Measurements from ENCODE around the gene HNRNPUL1.

Gene HNRNPUL1

DNA sequence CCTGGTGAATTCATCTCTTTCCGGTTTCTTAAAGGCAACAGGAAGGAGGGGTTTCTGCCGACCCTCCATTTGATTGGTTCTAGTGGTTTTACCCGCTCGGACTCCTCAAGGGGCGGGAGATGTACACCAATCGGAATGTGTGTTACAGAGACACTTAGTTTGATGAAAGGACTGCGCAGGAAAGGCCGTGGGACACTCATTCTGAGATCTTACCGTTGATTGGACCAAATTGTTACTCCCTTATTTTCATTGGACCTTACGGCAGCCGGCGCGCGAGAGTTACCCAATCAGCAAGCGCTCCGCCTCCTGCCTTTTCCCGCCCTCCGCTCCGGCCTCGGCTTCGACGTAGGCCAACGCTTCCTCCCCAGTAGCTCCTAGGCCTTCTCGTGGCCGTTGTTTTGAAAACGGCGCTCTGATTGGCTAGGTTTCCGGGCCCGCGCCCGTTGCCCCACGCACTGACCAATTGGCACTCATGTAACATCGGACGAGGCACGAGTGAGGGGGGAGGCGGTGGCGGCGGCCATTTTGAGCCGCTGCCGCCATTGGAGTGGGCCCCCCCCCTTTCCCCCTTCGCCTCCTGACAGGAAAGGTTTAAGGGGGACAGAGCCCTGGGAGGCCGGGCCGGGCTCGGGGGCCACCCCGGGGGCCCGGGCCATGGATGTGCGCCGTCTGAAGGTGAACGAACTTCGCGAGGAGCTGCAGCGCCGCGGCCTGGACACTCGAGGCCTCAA, at the start of gene HNRNPUL1:
Gene HNRNPUL1, plus strand, starts transcription at position 523 of the 731 bp plus-strand sequence. Its CDS starts 132 bp downstream, at position 655.
- Histone ChIP-seq H3K9ac (ENCODE audit: low read depth, low read length) (peak within 1 kb of the TSS; percentile 89), H3K4me1 (ENCODE audit: insufficient read depth, low read length) (peaks cover 8% of the 10 kb centered on the region), H3K36me3 (ENCODE audit: insufficient read depth, low read length) (peaks cover 31% of the 10 kb centered on the region), H3K9me3 (ENCODE audit: control insufficient read depth, insufficient read depth, low read length) (no peaks in the 10 kb centered on the region; the same call in 1 of the 2 replicates)

DNA sequence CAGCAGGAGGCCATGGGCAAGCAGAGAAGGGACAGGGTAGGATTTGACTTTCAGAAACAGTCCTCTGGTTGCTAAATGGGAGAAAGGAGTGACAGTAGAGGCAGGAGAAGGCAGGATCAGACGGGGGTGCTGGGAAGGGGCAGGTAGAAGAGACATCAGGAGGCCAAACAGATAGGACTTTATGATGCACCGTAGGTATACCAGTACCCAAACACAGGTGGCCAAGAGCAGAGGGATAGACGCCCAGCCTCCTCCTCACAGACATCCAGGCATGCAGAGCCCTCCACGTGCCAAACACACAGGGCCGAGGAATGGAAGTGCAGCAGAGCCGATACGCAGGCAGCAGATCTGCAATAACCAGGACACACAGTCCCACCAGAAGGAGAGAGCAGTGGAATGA, 46.4 kb upstream of the HNRNPUL1 start:
- no peaks in the 10 kb centered on the region for H3K9me3 ChIP-seq (ENCODE audit: control insufficient read depth, insufficient read depth, low read length)
- H3K36me3 ChIP-seq (ENCODE audit: insufficient read depth, low read length): no peaks in the 10 kb centered on the region
- H3K4me1 ChIP-seq (ENCODE audit: insufficient read depth, low read length): peaks cover 17% of the 10 kb centered on the region
- H3K9ac ChIP-seq (ENCODE audit: low read depth, low read length): no peak overlapping the region

DNA sequence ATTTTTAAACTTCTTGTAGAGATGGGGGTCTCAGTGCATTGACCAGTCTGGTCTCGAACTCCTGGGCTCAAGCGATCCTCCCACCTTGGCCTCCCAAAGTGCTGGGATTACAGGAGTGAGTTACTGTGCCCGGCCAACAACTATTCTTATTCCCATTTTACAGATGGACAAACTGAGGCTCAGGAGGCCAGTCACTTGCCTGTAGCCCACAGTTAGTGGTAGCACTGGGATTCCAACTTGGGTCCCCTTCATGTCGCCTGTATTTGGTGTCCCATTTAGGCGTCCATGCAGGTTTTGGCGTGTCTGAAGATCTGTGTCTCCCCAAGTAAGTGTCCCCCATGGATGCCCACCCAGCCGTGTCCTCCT, 45.9 kb upstream of the HNRNPUL1 start:
- Histone ChIP-seq H3K36me3 (ENCODE audit: insufficient read depth, low read length) (no peaks in the 10 kb centered on the region), H3K4me1 (ENCODE audit: insufficient read depth, low read length) (peaks cover 17% of the 10 kb centered on the region), H3K9ac (ENCODE audit: low read depth, low read length) (peak overlapping the region; percentile 87; the same call in 1 of the 2 replicates), H3K9me3 (ENCODE audit: control insufficient read depth, insufficient read depth, low read length) (no peaks in the 10 kb centered on the region)

DNA sequence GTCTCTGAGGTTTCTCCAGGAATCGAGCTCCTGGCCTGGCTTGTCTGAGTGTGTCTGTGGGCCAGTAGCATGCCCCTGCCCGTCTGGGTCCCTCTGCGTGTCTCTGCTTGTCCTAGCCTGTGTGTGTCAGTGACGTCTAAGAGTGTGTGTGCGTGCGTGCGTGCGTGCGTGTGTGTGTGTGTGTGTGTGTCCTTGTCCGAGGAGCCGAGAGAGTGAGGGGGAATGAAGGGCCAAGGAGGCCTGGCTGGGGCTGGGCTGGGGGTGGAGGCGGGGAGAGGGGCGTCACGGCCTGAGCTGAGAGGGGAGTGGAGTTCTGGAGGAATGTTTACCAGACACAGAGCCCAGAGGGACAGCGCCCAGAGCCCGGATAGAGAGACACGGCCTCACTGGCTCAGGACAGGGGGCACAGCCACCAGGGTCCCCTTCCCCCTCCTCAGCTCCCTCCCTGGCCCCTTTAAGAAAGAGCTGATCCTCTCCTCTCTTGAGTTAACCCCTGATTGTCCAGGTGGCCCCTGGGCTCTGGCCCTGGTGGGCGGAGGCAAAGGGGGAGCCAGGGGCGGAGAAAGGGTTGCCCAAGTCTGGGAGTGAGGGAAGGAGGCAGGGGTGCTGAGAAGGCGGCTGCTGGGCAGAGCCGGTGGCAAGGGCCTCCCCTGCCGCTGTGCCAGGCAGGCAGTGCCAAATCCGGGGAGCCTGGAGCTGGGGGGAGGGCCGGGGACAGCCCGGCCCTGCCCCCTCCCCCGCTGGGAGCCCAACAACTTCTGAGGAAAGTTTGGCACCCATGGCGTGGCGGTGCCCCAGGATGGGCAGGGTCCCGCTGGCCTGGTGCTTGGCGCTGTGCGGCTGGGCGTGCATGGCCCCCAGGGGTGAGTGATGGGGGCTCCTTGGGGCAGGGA, 45.3 kb upstream of the HNRNPUL1 start, which contains the start of gene AXL:
Gene AXL, plus strand, starts transcription at position 609 of the 893 bp plus-strand sequence. Its CDS starts 170 bp downstream, at position 779.
- Histone ChIP-seq H3K36me3 (ENCODE audit: insufficient read depth, low read length) (no peaks in the 10 kb centered on the region), H3K4me1 (ENCODE audit: insufficient read depth, low read length) (peaks cover 19% of the 10 kb centered on the region), H3K9me3 (ENCODE audit: control insufficient read depth, insufficient read depth, low read length) (no peaks in the 10 kb centered on the region), H3K9ac (ENCODE audit: low read depth, low read length) (peak within 1 kb of the TSS; percentile 87)

DNA sequence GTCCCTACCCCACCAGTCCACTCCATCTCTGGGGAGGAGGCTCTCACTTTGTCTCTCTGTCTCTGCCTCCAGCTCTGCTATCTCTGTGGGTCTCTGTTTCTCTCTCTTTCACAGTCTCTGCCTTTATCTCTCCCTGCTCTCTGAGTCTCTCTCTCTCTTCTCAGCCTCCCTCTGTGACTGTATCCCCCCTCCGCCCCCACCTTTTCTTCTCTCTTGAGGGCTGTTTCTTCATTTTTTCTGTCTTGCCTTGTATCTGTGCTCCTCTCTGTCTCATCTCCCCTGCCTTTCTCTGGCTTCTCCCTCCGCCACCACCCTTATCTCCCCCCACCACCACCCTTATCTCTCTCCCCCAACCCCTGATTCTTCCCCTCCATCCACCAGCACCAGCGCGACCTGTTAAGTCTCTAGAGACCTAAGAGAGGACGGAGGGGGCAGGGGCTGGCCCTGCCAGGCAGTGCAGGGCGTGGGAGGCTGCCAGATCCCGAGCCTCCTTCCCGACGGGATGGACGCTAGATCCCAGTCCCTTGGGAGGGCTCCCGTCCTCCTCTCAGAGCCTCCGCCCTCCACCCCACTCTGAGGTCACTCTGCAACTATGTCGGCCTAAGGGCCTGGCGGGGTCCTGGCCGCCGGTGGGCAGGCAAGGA, 44.1 kb upstream of the HNRNPUL1 start:
- peaks cover 31% of the 10 kb centered on the region for H3K4me1 ChIP-seq (ENCODE audit: insufficient read depth, low read length)
- peak overlapping the region; percentile 87 for H3K9ac ChIP-seq (ENCODE audit: low read depth, low read length)
- H3K36me3 ChIP-seq (ENCODE audit: insufficient read depth, low read length): no peaks in the 10 kb centered on the region; the same call in 1 of the 2 replicates
- H3K9me3 ChIP-seq (ENCODE audit: control insufficient read depth, insufficient read depth, low read length): no peaks in the 10 kb centered on the region

DNA sequence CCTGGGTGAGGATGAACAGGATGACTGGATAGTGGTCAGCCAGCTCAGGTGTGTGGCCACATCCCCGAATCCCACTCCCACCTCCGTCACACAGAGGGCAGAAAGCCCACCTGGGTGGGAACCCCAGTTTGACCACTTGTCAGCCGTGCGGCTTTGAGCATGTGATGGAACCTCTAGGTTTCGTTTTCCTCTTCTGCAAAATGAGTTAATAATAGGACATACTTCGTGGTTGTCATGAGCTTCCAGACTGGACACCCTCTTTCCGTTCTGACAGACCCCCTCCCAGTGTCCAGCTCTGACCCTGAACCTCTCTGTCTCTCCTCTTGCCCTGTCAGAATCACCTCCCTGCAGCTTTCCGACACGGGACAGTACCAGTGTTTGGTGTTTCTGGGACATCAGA, 43.4 kb upstream of the HNRNPUL1 start:
- Histone ChIP-seq H3K9me3 (ENCODE audit: control insufficient read depth, insufficient read depth, low read length) (no peaks in the 10 kb centered on the region), H3K9ac (ENCODE audit: low read depth, low read length) (peak overlapping the region; percentile 87; the same call in 1 of the 2 replicates), H3K36me3 (ENCODE audit: insufficient read depth, low read length) (no peaks in the 10 kb centered on the region; the same call in 1 of the 2 replicates), H3K4me1 (ENCODE audit: insufficient read depth, low read length) (peaks cover 38% of the 10 kb centered on the region)

DNA sequence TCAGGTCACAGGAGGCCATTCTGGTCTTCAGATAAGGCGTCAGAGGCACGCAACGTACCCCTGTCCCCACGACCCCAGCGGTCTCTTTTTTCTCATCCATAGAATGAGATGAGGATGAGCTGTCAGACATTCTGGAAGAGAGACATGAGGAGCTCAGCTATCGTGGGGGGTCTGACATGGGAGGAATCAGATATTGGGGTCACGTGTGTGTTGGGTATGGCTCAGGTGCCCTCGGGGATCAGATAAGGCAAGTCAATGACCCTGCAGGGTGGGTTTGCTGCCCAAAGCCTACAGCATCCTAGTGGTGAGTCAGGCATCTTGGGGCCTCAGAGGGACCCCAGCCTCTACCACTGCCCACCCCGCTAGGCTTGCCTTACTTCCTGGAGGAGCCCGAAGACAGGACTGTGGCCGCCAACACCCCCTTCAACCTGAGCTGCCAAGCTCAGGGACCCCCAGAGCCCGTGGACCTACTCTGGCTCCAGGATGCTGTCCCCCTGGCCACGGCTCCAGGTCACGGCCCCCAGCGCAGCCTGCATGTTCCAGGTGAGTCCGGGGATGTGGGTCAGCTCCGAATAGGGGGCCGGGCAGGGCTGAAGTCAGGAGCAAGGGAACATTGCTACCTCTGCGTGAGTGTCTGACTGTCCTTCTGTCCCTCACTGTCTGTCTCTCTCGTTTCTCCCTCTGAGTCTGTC, 42.5 kb upstream of the HNRNPUL1 start:
- Histone ChIP-seq H3K4me1 (ENCODE audit: insufficient read depth, low read length) (peaks cover 41% of the 10 kb centered on the region), H3K36me3 (ENCODE audit: insufficient read depth, low read length) (peaks cover 3% of the 10 kb centered on the region; the same call in 1 of the 2 replicates), H3K9me3 (ENCODE audit: control insufficient read depth, insufficient read depth, low read length) (no peaks in the 10 kb centered on the region), H3K9ac (ENCODE audit: low read depth, low read length) (no peak overlapping the region)

DNA sequence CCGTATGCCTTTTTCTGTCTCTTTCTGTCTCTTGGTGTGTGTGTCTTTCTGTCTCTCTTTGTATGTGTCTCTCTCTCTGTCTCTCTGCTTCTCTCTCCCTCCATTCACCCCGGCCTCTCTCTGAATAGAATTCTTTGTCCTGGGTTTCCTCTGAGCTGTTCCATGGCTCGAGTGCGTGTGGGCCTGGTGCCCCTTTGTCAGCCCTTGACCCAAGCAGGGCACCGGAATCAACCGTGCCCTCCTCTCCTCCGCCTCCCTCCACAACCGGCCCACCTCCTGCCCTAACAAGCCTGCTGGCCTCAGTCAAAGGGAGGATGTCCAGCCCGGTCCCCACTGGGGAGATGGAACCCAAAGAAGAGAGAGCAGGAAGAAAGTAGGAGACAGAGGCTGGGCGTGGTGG, 41.9 kb upstream of the HNRNPUL1 start:
- peaks cover 7% of the 10 kb centered on the region; the same call in 1 of the 2 replicates for H3K36me3 ChIP-seq (ENCODE audit: insufficient read depth, low read length)
- no peaks in the 10 kb centered on the region for H3K9me3 ChIP-seq (ENCODE audit: control insufficient read depth, insufficient read depth, low read length)
- peaks cover 47% of the 10 kb centered on the region for H3K4me1 ChIP-seq (ENCODE audit: insufficient read depth, low read length)
- no peak overlapping the region for H3K9ac ChIP-seq (ENCODE audit: low read depth, low read length)

DNA sequence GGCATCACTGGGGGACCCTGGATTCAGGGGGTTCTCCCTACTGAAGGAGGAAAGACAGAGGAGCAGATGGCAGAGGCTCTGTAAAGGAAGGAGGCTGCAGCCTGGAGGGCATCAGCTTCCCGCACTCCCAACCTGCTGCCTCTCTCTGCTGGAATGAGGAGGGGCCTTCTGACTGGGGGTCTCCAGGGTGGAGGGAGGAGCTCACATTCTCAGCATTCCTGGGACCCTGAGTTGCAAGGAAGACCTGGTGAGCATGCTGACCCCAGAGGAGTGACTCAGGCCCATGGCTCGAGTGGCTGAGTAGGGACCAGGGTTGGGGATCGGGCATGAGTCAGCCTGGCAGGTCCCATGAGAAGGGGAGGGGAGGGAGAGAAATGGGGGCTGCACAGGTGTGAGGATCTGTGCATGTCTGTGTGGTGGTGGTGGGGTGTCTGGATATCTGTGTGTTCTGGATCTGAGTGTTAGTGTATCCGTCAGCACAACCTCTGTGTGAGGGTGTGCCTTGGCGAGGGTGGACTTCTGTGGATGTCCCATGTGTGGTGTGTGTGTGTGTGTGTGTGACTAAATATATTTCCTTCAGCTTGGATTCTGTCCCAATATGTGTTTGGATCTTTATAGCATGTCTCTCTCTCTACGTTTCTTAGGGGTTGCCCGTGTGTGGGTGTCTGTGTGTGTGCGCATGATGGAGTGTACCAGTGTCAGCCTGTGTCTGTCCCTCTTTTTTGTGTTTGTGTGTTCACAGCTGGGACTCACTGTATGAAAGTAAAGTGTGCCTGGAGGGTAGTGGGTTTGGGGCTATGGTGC, 40.5 kb upstream of the HNRNPUL1 start:
- H3K9ac ChIP-seq (ENCODE audit: low read depth, low read length): no peak overlapping the region
- no peaks in the 10 kb centered on the region for H3K9me3 ChIP-seq (ENCODE audit: control insufficient read depth, insufficient read depth, low read length)
- peaks cover 41% of the 10 kb centered on the region for H3K4me1 ChIP-seq (ENCODE audit: insufficient read depth, low read length)
- H3K36me3 ChIP-seq (ENCODE audit: insufficient read depth, low read length): peaks cover 11% of the 10 kb centered on the region; the same call in 1 of the 2 replicates

DNA sequence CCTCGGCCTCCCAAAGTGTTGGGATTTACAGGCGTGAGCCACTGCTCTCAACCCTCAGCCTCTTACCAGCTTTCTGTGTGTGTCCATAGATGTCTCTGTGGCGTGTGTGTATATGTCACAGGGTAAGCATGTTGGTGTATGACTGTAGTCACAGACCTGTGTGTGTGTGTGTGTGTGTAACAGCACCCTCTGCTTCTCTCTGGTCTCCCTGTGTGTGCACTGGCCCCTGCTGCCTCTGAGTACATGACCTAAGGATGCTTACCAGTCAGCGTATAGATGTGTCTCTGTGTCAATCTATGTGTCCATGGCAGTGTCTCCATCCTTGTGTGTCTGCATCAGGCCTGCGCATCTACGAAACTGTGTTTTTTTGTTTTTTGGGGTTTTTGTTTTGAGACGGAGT, 39.5 kb upstream of the HNRNPUL1 start:
- Histone ChIP-seq H3K9ac (ENCODE audit: low read depth, low read length) (no peak overlapping the region), H3K4me1 (ENCODE audit: insufficient read depth, low read length) (peaks cover 41% of the 10 kb centered on the region), H3K9me3 (ENCODE audit: control insufficient read depth, insufficient read depth, low read length) (no peaks in the 10 kb centered on the region), H3K36me3 (ENCODE audit: insufficient read depth, low read length) (peaks cover 11% of the 10 kb centered on the region; the same call in 1 of the 2 replicates)

DNA sequence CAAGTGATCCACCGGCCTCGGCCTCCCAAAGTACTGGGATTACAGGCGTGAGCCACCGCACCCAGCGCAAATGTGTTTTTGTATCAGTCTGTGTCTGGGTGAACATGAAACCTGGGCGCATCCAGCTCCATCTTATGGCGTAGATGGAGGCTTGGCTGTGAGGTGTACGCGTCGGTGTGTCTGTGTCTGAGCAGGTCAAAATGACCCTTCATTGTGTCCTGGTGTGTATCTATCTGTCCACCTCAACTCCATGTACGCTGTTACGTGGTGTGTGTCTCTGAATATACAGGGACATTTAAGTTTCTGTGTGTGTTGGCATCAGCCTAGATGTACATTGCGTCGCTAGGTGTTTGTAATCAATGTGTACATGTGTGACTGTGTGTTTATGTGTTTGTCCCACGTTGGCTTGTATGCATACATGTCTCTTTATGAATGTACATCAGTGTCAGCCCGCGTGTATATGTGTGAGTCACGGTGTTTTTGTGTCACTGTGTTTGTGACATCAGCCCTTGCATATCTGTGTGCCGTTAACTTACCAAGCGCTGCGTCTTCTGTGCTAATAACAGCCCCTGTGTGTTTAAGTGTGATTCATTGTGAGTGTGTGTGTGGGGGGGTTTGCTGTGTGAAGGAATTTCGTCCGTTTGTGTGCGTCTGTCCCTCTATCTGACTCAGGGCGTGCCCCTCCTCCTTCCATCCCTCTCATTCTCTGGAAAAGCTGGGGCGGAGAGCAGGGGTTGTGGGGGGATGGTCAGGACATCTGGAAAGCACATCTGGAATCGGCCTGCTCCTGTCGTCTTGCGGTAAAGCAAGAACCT, 38.7 kb upstream of the HNRNPUL1 start:
- Histone ChIP-seq H3K9ac (ENCODE audit: low read depth, low read length) (peak overlapping the region; percentile 1), H3K36me3 (ENCODE audit: insufficient read depth, low read length) (peaks cover 11% of the 10 kb centered on the region; the same call in 1 of the 2 replicates), H3K4me1 (ENCODE audit: insufficient read depth, low read length) (peaks cover 41% of the 10 kb centered on the region), H3K9me3 (ENCODE audit: control insufficient read depth, insufficient read depth, low read length) (no peaks in the 10 kb centered on the region)

DNA sequence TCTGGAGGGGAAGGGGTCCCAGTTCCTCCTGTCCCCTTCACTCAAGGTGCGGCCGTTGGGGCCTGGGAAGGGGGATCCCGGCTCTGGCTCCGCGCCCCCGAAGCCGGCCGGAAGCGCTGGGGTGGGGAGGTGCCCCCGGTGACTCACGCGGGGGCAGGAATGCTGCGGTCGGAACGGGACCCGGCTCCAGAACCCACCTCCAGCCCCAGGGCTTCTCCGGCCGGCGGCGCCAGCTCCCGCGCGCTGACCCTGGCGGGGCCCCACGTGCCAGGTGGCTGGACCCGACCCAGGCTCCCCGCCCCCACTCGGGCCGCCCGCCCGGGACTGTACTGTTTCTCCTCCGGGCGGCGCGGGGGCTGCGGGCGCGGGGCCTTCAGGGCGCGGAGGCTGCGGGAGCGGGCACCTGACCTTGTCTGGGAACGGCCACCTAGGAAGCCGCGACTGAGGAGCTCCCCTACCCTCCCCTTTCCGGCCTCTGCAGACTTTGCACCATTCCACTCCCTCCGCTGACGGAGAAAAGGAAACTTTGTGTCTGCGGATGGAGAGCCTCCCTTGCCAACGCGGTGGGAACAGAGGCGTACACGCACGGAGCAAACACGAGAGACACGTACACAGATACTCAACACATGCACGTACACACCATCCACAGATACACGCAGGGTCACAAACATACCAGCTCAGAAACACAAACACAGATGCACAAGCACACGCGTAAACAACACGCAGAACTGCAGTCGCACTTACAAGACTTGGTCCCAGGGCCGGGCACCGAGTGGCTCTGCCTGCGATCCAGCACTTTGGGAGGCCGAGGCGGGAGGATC, 37.9 kb upstream of the HNRNPUL1 start:
- Histone ChIP-seq H3K36me3 (ENCODE audit: insufficient read depth, low read length) (peaks cover 13% of the 10 kb centered on the region; the same call in 1 of the 2 replicates), H3K4me1 (ENCODE audit: insufficient read depth, low read length) (peaks cover 33% of the 10 kb centered on the region), H3K9me3 (ENCODE audit: control insufficient read depth, insufficient read depth, low read length) (no peaks in the 10 kb centered on the region), H3K9ac (ENCODE audit: low read depth, low read length) (peak overlapping the region; percentile 46)
